EL (cell line): Measurements from ENCODE around the gene MTF1.
"Not testable (repeated sequence)": the region's sequence is repeated elsewhere in the genome, so short reads cannot be mapped to it uniquely, and the experiment has no call there.

Source experiments
- DNase-seq: peaks from one replicate; pipeline ENCODE4 v3.0.0-alpha.2; 2016

The MTF1 gene

DNA sequence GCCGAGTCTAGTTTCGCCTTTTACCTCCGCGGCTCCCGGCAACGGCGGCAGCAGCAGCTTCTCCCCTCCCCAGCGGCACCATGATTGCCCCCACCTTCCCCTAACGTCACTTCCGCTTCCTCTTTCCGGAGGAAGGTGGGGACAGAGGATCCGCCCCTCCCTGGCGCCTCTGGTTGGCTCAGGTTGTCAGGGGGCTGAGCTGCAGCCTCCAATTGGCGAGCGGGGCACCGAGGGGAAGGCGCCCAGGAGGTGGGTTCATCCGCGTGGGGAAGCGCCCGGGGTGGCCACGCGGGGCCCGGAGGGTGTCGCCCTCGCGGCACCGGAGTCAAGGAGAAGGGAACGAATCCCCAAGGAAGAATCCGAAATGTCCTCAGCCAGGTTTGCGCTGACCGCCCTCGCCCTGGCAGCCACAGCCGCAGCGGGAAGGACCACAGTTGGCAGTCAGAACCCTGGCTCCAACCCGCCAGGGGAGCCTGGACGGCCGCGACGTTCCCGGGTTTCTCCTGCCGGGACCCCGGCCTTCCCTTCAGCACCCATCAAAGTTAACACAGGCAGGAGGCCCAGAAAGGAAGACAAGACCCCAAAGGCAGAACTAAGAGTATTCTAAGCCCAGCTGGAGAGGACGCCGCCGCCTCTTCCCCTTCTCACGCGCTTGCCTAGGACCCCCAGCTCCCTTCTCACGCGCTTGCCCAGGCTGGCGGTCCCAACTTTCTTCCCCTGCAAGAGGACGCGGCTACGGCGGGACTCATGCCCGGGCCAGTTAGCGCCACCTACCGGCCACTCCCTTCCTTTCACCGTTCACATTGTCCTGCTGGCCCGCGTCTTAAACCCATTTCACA, at the start of gene MTF1:
MTF1 (minus strand) TSS at position 86 of the 839 bp plus-strand sequence. CDS start 1,934 bp downstream, outside the sequence.
- peak; percentile 98 for DNase-seq

DNA sequence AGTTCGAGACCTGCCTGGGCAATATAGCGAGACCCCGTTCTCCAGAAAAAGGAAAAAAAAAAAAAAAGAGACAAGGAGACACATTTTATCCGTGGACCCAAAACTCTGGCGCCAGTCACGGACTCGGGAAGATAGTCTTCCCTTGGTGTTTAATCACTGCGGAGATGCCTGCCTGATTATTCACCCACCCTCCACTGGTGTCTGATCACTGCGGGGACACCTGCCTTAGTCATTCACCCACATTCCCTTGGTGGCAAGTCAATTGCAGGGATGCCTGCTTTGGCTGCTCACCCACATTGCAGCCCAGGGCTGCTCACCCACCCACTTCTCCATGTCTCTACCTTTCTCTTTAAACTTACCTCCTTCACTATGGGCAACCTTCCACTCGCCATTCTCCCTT, 49.1 kb upstream of the MTF1 start:
- not testable (repeated sequence) for DNase-seq

DNA sequence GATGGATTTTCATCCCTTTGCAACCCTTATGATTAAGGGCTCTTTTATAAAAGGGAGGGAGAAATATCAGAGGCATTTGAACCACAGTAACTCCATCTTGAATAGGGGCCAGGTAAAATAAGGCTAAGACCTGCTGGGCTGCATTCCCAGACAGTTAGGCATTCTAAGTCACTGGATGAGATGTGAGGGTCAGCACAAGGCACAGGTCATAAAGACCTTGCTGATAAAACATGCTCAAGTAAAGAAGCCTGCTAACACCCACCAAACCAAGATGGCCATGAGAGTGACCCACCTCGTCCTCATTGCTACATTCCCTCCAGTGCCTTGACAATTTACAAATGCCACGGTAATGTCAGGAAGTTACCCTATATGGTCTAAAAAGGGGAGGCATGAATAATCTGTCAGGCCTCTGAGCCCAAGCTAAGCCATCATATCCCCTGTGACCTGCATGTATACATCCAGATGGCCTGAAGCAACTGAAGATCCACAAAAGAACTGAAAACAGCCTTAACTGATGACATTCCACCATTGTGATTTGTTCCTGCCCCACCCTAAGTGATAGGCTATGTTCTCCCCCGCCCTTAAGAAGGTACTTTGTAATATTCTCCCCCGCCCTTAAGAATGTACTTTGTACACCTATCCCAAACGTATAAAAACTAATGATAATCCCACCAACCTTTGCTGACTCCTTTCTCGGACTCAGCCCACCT, 48.2 kb upstream of the MTF1 start:
- DNase-seq: not testable (repeated sequence)

DNA sequence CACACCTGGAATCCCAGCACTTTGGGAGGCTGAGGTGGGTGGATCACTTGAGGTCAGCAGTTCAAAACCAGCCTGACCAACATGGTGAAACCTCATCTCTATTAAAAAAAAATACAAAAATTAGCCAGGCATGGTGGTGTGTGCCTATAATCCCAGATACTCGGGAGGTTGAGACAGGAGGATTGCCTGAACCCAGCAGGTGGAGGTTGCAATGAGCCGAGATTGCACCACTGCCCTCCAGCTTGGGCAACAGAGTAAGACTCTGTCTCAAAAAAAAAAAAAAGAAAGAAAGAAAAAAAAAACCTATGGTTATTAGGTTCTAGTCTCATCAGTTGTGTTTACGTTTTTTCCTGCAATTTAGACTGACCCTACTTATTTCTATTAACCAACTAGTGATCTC, 47.2 kb upstream of the MTF1 start:
- DNase-seq: not testable (repeated sequence)

DNA sequence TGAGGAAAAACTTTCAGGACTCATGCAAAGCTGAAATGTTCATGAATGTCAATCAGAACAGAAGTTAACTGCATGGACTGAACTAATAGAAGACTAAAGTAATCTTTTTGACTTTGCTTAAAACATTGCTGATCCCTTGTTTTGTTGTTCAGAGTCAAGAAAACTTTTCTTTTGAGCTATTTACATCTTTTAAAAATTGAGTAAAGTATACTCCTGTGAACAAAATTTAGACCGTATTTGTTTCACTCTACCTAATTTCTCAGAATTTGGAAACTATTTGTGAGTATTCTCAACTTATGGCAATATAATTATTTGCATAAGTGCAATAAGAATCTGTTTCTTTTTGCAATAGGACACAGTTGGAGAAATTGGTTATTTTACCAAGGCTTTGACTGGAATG, 46.3 kb upstream of the MTF1 start:
- DNase-seq: no peak

DNA sequence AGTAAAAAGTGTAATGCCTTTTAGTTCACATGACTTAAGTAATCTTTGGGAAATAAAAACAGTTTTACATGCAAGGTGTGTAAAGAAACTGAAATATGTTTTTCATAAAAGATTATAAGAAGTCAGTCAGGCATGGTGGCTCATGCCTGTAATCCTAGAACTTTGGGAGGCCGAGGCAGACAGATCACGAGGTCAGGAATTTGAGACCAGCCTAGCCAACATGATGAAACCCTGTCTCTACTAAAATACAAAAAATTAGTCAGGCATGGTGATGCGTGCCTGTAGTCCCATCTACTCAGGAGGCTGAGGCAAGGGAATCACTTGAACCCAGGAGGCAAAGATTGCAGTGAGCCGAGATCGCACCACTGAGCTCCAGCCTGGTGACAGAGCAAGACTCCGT, 44.5 kb upstream of the MTF1 start:
- not testable (repeated sequence) for DNase-seq

DNA sequence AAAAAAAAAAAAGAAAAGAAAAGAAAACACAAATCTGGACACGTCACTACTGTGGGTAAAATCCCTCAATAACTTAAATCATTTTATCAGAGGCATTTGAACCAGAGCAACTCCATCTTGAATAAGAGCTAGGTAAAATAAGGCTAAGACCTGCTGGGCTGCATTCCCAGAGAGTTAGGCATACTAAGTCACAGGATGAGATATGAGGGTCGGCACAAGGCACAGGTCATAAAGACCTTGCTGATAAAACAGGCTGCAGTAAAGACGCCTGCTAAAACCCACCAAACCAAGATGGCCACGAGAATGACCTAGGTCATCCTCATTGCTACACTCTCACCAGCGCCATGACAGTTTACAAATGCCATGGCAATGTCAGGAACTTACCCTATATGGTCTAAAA, 43.6 kb upstream of the MTF1 start:
- no peak for DNase-seq

DNA sequence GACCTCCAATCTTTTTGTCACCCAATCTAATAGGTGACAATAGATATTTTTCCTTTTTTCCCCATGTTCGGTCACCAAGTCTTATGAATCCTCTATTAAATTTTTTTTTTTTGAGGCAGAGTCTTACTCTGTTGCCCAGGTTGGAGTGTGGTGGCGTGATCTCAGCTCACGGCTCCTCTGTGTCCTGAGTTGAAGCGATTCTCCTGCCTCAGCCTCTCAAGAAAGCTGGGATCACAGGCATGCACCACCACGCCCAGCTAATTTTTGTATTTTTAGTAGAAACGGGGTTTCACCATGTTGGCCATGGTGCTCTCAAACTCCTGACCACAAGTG, 42.5 kb upstream of the MTF1 start:
- DNase-seq: no peak

DNA sequence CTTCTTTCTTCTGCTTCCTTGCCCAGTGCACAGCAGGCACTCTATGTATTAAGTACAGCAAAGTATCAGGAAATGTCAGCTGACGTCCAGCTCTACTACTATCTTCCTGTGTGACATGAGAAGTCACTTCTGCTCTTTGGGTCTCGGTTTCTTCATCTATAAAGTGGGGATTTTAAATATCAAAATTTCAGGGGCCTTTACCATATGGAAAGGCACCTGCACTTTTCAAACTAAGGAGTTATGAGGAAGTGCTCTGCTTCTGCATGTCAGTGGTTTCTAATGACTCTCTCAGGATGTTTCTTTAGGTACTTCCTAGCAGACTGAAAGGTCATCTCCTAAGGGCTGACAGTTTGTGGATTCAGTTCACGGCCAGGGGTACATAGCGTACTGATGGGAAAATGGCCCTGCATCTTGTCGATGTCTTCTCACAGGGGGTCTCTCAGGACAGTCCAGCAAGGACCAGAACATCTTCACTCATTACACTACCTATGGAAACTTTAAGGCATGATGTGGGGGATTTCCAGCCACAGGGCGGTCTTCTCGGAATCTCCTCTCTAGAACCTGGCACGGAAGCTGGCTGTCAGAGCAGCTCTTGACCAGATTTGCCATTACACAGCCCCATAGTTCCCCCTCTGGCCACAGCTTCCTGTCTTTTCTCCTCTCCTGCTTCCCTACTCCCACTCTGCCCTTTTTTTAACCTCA, 42.0 kb upstream of the MTF1 start:
- DNase-seq: no peak

DNA sequence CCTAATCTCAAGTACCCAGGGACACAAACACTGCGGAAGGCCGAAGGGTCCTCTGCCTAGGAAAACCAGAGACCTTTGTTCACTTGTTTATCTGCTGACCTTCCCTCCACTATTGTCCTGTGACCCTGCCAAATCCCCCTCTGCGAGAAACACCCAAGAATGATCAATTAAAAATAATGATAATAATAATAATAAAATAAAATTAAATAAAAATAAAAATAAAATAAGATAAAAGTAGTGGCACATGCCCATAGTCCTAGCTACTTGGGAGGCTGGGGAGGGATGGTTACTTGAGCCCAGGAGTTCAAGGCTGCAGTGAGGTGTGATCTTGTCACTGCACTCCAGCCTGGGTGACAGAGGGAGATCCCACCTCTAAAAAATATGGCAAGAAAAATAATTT, 38.2 kb upstream of the MTF1 start:
- not testable (repeated sequence) for DNase-seq

DNA sequence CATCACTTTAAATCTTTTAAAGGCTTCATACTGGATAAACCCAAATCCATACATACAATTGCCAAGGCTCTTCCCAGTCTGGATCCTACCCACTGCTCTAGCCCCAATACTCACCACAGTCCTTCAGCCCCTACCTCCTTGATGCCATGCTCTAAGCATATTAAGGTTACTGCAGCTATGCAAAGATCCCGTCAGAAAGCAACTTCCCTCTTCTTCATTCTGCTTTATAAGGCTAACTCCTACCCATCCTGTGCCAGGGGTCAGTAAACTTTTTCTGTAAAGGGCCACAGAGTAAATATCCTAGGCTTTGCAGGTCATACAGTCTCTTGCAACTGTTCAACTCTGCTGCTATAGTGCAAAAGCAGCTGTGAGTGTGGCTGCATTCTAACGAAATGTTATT, 34.3 kb upstream of the MTF1 start:
- DNase-seq: no peak

DNA sequence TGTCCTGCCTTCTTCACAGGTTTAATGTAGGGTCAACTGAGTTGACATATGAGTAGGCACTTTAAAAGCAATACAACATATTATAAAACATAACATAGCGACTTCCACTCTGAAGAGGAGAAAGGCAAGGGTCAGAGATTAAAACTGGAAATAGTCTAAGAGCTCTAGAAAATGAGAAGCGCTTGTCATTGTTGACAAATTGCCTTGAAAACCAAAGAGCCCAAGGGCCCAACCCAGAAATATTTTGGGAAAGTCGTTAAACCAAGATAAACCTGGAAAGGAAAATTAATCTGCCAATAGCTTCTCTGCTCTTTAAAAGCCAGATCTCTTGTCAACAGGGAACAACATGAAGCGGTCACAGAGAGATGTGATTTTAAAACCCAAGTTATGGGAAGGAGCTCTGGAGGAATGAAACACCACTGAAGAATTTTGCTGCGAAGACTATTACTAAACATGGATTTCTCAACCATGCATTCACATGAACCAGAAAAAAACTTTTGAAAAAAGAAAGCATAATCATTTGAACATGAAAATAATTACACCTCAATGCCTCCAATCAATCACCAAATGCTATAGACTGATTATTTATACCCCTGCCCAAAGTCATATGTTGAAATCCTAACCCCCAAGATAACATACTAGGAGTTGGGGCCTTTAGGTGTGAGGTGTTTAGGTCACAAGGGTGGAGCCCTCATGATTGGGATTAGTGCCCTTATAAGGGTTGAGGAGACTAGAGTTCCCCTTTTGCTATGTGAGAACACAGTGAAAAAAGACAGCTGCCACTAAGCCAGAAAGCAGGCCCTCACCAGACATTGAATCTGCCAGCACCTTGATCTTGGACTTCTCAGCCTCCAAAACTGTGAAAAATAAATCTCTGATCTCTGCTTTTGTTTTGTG, 33.0 kb upstream of the MTF1 start:
- peak; percentile 34 for DNase-seq

DNA sequence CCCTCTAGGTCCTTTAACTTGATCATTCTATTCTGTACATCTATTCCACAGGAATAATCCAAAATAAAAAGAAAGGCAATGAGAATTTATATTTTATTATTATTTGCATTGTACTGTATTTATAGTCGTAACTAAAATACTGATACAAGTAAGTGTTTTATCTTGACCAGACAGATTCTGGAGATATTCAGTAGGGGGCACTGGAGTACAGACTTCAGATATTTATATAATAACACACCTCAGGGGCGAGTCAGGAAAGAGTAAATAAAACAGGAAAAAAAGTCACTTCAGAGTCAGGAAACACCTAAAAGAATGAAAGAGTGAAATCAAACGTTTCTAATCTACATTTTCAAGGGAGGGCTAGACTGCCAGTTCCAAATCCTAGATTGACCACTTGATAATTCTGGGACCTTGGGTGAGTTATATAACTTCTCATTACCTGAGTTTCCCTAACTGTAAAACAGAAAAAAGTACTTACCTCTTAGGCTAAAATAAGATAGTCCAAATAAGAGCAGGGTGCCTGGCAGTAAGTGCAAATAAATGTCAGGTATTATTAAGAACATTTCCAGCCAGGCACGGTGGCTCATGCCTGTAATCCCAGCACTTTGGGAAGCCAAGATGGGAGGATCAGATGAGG, 31.1 kb upstream of the MTF1 start:
- DNase-seq: peak; percentile 45

DNA sequence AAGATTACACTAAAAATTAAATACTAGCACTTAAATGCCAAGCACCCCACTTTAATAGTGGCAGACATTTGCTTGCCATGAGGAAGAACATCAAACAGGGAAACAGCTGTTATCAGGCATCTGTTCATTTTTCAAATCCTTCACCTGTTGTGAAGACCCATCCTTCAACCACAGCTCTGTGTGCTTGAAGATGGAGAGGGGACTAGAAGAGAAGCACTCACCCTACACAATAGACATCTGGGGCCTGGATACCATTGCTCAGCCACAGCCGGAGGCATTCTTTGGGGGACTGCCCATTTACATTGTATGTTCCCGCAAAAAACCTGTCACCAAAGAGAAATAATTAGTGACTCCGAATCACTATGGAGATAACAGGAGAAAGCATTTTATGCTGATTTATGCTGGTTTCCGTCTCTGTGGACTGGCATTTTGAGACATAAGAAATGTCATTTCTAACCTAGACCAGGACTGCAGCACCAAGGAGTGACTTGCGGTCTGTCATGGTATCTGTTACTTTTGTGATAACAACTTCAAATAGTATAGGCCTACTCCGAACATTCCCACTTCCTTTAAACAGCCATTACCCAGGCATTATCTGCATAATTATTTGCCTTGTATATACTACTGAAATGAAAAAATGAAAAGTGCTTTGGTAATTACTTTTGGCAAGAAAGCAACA, 28.8 kb upstream of the MTF1 start:
- no peak for DNase-seq

DNA sequence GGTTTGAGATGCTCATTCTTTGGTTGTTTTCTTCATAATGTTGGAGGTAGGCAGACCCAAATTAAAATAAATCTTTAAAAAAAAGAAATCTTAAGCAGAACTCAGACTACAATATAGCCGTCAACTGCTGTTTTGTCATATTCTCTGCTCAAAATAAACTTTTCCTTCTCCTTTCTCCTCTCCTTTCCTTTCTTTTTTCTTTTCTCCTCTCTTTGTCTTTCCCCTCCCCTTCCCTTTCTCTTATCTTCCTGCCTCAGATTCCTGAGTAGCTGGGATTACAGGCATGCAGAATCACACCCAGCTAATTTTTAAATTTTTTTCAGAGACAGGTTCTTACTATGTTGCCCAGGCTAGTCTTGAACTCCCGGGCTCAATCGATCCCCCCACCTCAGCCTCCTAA, 24.8 kb upstream of the MTF1 start:
- no peak for DNase-seq

DNA sequence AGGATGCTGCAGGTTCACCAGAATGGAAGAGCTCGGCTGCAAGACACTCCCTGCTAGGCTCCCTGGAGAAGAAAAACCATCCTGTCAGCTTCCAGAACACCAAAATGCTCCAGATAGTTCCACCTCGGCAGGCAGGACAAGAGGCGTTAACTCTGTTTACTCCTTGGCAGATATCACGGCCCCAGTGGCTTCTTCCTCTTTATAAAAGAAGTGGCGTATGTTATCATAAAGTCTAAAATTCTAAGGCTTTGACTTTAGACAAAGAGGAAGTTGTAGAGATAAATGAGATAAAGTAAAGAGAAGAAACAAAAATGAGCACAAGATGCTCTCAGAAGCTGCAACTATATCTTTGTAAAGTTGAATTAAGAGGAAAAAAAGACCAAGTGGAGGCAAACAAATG, 24.3 kb upstream of the MTF1 start:
- DNase-seq: no peak

DNA sequence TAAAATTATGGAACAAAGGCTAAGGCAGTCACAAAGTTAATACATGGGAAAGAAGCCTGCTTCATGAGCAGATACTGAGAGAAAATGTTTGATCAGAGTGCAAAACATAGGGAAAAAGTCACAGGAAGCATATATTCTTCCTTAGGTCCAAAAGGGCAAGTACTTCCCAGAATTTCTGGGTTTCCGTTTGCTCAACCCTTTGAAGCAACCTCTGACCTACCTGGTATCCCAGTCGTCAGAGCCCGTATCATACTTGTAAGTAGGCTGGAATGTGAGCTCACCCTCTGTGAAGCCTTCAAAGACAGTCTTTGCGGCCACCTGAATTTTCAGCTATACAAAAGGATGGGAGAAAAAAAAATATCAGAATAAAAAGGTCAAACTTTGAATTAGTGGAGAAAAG, 20.5 kb upstream of the MTF1 start:
- no peak for DNase-seq

DNA sequence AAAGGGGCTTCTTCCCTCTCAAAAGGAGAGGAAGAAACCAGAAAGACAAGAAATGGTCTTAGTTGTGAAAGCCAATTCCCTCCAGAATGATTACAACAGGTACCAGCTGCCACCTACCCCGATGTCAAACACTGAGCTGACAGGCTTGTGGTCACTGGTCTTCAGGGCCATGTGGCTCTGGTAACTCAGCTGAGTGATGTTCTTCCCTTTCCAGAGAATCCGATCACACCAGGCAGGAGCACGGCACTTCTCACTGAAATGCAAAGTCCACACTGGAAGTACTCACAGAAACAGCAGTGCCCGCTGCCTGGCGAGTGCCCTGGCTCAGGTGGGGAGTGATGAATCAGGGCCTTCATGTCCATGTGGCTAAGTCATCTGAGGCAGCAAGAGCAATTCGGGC, 18.7 kb upstream of the MTF1 start:
- DNase-seq: no peak

DNA sequence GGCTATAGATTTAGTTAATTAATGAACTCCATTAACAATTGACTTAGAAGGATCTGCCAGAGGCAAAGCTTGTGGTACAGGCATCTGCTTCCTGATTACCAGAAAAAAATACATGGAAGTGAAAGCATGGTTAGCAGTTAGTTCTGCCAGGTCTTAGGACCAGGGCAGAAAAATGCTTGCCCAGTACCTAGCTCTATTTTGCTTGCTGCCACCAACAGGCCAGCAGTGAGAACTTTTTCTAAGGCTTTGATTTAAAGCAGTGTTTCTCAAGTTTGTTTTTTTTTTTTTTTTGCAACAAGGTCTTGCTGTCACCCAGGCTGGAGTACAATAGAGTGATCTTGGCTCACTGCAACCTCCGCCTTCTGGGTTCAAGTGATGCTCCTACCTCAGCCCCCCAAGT, 16.4 kb upstream of the MTF1 start:
- no peak for DNase-seq

DNA sequence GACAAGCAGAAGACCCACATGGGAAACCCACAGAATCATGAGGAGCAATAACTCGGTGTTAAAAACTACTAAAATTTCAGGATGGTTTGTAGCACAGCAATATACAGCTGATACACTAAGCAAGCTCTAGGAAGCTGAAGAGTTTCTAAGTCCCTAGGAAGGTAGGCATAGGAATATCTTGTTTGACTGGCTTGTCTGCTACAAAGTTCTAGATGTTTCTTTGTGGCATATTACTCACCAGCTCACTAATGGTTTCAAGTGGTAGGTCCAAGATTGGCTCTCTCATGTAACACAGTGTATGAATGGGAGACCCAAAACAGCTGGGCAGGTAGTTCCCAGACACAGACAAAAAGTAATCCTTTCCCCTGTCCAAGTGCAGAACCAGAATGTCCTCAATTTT, 13.3 kb upstream of the MTF1 start:
- DNase-seq: no peak

DNA sequence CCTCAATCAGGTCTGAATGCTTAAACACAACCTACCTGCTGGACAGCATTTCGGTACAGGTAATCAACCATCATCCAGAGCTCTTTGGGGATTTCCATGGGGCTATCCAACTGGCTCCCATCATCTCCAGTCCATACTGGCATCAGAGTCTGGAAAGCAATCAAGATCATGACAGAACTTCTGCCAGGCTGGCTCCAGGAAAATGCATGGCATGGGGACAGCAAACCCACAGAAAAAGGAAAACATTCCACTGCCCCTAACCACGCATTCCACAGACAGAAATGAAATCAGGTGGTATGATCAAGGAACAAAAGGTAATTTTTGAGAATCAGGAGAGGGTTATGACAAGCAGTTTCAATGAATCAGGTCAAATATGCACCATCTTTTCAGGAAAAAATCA, 9.1 kb upstream of the MTF1 start:
- DNase-seq: no peak

DNA sequence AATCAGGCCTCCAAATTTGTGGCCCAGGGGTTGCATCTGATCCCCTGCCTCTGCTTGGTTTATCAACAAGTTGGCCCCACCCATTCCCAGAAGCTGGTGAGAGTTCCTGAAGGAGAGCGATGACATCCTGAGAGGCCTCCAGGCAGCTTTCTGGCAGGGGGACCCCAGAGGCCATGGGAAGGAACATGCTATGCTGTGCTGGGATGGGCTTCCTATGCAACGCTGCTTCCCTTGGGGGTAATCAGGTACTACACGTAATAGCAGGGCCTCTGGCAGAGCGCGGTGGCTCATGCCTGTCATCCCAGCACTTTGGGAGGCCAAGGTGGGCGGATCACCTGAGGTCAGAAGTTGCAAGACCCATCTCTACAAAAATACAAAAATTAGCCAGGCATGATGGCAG, 8.4 kb upstream of the MTF1 start:
- DNase-seq: no peak
